Measurements from ENCODE around the gene SBF1. TPM values are rescaled to one million over a fixed set of nuclear protein-coding genes. Genes with fewer than 3 reads are reported as not detected.
A peak's percentile ranks its signal among the peaks of the same experiment; 100 is the strongest.

The SBF1 gene
- total and polyA plus RNA-seq, 2 of the 13 experiments (the other 11 are each of a cell fraction or from before 2014, with no cell fraction given): 31.7 to 40.9 TPM

DNA sequence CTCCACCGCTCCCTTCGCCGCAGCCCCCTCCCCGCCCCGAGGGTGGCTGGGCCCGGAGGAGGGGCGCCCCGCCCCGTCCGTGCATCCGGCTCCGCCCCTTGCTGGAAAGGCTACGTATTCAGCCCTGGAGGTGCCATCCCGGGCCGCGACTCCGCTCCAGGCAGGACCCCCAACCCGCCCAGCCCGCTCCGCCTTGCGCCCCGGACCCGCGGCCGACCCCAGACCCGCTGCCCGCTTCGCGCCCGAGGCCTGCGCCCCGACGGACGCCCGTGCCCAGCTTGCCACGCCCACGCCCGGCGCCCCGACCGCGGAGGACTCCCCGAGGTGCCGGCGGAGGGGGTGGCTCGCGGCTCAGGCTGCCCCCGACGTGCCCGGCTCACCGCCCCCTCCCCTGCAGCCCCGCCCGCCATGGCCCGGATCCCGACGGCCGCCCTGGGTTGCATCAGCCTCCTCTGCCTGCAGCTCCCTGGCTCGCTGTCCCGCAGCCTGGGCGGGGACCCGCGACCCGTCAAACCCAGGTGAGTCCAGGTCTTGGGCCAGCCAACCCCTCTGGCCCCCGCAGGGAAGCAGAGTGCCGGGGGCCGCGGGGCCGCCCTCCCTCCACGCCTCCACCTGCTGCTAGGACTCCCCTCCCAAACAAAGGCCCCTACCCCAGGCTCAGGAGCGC lies 6.7 kb upstream of the SBF1 start, which contains the start of gene ADM2 (continued):
- TF ChIP-seq, protein P1, sequence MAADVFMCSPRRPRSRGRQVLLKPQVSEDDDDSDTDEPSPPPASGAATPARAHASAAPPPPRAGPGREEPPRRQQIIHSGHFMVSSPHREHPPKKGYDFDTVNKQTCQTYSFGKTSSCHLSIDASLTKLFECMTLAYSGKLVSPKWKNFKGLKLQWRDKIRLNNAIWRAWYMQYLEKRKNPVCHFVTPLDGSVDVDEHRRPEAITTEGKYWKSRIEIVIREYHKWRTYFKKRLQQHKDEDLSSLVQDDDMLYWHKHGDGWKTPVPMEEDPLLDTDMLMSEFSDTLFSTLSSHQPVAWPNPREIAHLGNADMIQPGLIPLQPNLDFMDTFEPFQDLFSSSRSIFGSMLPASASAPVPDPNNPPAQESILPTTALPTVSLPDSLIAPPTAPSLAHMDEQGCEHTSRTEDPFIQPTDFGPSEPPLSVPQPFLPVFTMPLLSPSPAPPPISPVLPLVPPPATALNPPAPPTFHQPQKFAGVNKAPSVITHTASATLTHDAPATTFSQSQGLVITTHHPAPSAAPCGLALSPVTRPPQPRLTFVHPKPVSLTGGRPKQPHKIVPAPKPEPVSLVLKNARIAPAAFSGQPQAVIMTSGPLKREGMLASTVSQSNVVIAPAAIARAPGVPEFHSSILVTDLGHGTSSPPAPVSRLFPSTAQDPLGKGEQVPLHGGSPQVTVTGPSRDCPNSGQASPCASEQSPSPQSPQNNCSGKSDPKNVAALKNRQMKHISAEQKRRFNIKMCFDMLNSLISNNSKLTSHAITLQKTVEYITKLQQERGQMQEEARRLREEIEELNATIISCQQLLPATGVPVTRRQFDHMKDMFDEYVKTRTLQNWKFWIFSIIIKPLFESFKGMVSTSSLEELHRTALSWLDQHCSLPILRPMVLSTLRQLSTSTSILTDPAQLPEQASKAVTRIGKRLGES (CRISPR knock-in tag; IDR thresholded peaks at IDR 0.05; ENCODE audit: borderline replicate concordance): no peak
- no peak for TF ChIP-seq ZNF136 (CRISPR knock-in tag; IDR thresholded peaks at IDR 0.05; ENCODE audit: low read depth)
- TF ChIP-seq NONO (IDR thresholded peaks at IDR 0.05): no peak
- no peak for TF ChIP-seq NONO (CRISPR knock-in tag; conservative IDR thresholded peaks at IDR 0.05)
- TF ChIP-seq HNF4G (IDR thresholded peaks at IDR 0.05; ENCODE audit: borderline replicate concordance, low read depth, low read length): no peak
- TF ChIP-seq HNF4G (CRISPR knock-in tag; IDR thresholded peaks at IDR 0.05; ENCODE audit: borderline replicate concordance, low read depth): no peak
- no peak for TF ChIP-seq PAF1 (CRISPR knock-in tag; IDR thresholded peaks at IDR 0.05)
- TF ChIP-seq, protein P2, sequence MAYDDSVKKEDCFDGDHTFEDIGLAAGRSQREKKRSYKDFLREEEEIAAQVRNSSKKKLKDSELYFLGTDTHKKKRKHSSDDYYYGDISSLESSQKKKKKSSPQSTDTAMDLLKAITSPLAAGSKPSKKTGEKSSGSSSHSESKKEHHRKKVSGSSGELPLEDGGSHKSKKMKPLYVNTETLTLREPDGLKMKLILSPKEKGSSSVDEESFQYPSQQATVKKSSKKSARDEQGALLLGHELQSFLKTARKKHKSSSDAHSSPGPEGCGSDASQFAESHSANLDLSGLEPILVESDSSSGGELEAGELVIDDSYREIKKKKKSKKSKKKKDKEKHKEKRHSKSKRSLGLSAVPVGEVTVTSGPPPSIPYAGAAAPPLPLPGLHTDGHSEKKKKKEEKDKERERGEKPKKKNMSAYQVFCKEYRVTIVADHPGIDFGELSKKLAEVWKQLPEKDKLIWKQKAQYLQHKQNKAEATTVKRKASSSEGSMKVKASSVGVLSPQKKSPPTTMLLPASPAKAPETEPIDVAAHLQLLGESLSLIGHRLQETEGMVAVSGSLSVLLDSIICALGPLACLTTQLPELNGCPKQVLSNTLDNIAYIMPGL (CRISPR knock-in tag; IDR thresholded peaks at IDR 0.05; ENCODE audit: borderline replicate concordance in 1 of 2, low read depth in 1 of 2): peak in 1 of 2 experiments; percentile 62; a peak in 1 of 4 replicates
- TF ChIP-seq ZNF670 (CRISPR knock-in tag; IDR thresholded peaks at IDR 0.05; ENCODE audit: borderline replicate concordance): no peak
- TF ChIP-seq MIER2 (CRISPR knock-in tag; IDR thresholded peaks at IDR 0.05): no peak
- TF ChIP-seq, protein P3, sequence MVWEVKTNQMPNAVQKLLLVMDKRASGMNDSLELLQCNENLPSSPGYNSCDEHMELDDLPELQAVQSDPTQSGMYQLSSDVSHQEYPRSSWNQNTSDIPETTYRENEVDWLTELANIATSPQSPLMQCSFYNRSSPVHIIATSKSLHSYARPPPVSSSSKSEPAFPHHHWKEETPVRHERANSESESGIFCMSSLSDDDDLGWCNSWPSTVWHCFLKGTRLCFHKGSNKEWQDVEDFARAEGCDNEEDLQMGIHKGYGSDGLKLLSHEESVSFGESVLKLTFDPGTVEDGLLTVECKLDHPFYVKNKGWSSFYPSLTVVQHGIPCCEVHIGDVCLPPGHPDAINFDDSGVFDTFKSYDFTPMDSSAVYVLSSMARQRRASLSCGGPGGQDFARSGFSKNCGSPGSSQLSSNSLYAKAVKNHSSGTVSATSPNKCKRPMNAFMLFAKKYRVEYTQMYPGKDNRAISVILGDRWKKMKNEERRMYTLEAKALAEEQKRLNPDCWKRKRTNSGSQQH (CRISPR knock-in tag; IDR thresholded peaks at IDR 0.05; ENCODE audit: low read depth): no peak
- TF ChIP-seq SMAD9 (CRISPR knock-in tag; IDR thresholded peaks at IDR 0.05): no peak
- no peak for TF ChIP-seq LCORL (IDR thresholded peaks at IDR 0.05)
- 0 out of 2 replicates have a peak, but pooled peaks have one; percentile 37 for TF ChIP-seq LCORL (CRISPR knock-in tag; IDR thresholded peaks at IDR 0.05)
- peak; percentile 57; the same call in 1 of the 2 replicates for TF ChIP-seq SP4 (CRISPR knock-in tag; IDR thresholded peaks at IDR 0.05)
- TF ChIP-seq ZNF224 (CRISPR knock-in tag; IDR thresholded peaks at IDR 0.05): no peak
- no peak for TF ChIP-seq MXD4 (CRISPR knock-in tag; IDR thresholded peaks at IDR 0.05)
- TF ChIP-seq, protein P4, sequence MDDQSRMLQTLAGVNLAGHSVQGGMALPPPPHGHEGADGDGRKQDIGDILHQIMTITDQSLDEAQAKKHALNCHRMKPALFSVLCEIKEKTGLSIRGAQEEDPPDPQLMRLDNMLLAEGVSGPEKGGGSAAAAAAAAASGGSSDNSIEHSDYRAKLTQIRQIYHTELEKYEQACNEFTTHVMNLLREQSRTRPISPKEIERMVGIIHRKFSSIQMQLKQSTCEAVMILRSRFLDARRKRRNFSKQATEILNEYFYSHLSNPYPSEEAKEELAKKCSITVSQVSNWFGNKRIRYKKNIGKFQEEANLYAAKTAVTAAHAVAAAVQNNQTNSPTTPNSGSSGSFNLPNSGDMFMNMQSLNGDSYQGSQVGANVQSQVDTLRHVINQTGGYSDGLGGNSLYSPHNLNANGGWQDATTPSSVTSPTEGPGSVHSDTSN (CRISPR knock-in tag; IDR thresholded peaks at IDR 0.05; ENCODE audit: borderline replicate concordance): no peak
- no peak for TF ChIP-seq ZNF660 (CRISPR knock-in tag; IDR thresholded peaks at IDR 0.05; ENCODE audit: borderline replicate concordance, low read depth)
- peak; percentile 18; the same call in 1 of the 2 replicates for TF ChIP-seq HOXA3 (CRISPR knock-in tag; IDR thresholded peaks at IDR 0.05)
- TF ChIP-seq ATRX (CRISPR knock-in tag; IDR thresholded peaks at IDR 0.05; ENCODE audit: borderline replicate concordance): no peak
- TF ChIP-seq TBP (CRISPR knock-in tag; IDR thresholded peaks at IDR 0.05): no peak
- no peak for TF ChIP-seq ZNF839 (CRISPR knock-in tag; IDR thresholded peaks at IDR 0.05; ENCODE audit: borderline replicate concordance)
- TF ChIP-seq NAIF1 (CRISPR knock-in tag; IDR thresholded peaks at IDR 0.05; ENCODE audit: borderline replicate concordance): no peak

Measured in HepG2 (cell line).